ENCODE measurements around the gene SLC8A1. TPM values are rescaled to one million over a fixed set of nuclear protein-coding genes. Genes with fewer than 3 reads are reported as not detected.

Gene SLC8A1
- total RNA-seq, 1 donor from 2014 or later = 53.8 TPM

DNA sequence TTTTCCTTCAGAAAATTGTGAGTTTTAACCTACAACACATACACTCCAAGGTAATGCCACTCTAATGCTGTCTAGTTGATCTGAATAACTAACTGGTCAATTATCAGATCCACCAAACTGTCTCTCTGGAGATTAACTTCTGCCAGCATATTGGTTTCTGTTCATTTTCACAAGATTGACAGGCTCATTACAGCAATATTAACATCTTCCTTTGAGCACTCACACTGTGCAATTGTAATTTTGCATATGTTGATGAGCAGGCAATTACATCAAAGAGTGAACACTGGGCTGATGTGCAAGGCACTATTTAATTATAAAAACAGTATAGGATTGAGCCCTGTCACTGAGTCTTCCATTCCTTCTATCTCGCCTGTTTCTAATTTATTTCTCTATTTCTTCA is 197.3 kb downstream of the SLC8A1 start:
- no peaks in the 10 kb centered on the region for H3K9me3 ChIP-seq
- H3K4me3 ChIP-seq = no peak overlapping the region
- DNase-seq (no peak), ATAC-seq (no peak)
- H3K27me3 ChIP-seq = no peaks in the 10 kb centered on the region
- H3K36me3 ChIP-seq = no peaks in the 10 kb centered on the region
- H3K27ac ChIP-seq = no peak overlapping the region
- intact Hi-C loops (cut with DNase I) = no loop called here
- no peaks in the 10 kb centered on the region for H3K4me1 ChIP-seq
- TF ChIP-seq, protein P1, sequence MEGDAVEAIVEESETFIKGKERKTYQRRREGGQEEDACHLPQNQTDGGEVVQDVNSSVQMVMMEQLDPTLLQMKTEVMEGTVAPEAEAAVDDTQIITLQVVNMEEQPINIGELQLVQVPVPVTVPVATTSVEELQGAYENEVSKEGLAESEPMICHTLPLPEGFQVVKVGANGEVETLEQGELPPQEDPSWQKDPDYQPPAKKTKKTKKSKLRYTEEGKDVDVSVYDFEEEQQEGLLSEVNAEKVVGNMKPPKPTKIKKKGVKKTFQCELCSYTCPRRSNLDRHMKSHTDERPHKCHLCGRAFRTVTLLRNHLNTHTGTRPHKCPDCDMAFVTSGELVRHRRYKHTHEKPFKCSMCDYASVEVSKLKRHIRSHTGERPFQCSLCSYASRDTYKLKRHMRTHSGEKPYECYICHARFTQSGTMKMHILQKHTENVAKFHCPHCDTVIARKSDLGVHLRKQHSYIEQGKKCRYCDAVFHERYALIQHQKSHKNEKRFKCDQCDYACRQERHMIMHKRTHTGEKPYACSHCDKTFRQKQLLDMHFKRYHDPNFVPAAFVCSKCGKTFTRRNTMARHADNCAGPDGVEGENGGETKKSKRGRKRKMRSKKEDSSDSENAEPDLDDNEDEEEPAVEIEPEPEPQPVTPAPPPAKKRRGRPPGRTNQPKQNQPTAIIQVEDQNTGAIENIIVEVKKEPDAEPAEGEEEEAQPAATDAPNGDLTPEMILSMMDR (IDR thresholded peaks at IDR 0.05) = no peak

DNA sequence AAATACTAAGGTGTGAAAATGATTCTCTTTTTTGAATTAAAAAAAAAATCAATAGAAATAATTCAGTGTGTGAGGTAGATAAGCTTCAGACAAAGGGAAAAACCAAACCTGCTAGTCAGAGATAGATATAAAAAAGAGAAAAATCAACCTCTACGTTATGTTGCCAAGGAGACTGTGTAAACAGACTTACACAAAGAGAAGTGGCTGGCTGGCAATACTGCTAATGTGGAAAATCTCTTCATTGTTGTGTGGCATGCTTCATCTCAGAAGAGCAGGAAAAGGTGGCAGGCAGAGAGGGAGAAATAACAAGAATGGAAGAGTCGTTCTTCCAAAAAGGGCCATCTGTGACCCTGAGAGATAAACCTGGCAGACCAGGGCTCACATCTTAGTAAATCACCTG is 200.8 kb downstream of the SLC8A1 start:
- TF ChIP-seq, protein P1 (IDR thresholded peaks at IDR 0.05) = no peak
- ATAC-seq = no peak

DNA sequence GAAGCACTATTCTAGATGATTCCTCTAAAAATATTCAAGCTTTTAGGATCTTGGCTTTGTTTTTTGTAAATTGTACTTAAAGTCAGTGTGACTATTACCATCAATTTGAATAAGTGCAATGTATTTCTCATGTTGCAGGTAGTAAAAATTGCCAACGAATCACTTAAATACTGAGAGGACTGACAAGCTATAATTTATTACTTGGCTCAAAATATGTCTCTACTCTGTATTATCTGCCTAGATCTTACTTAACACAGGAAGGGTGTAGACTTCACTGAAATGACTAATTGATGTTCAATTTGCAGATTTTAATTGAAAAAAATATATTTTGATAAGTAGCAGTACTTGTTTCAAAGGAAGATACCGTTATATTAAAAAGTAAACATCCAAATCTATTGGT is 202.3 kb downstream of the SLC8A1 start:
- Histone ChIP-seq H3K9me3 (no peaks in the 10 kb centered on the region), H3K27me3 (no peaks in the 10 kb centered on the region), H3K36me3 (no peaks in the 10 kb centered on the region), H3K27ac (no peak overlapping the region), H3K4me3 (no peak overlapping the region), H3K4me1 (no peaks in the 10 kb centered on the region)
- ATAC-seq = no peak
- TF ChIP-seq, protein P1 (IDR thresholded peaks at IDR 0.05) = no peak
- no peak for DNase-seq
- intact Hi-C loops (cut with DNase I) = no loop called here

More for the DNA sequence above, 200.8 kb downstream of the SLC8A1 start:
- no peak for DNase-seq
- H3K4me3 ChIP-seq = no peak overlapping the region
- no peaks in the 10 kb centered on the region for H3K36me3 ChIP-seq
- H3K27ac ChIP-seq = no peak overlapping the region
- no peaks in the 10 kb centered on the region for H3K9me3 ChIP-seq
- intact Hi-C loops (cut with DNase I) = no loop called here
- no peaks in the 10 kb centered on the region for H3K4me1 ChIP-seq
- H3K27me3 ChIP-seq = no peaks in the 10 kb centered on the region

DNA sequence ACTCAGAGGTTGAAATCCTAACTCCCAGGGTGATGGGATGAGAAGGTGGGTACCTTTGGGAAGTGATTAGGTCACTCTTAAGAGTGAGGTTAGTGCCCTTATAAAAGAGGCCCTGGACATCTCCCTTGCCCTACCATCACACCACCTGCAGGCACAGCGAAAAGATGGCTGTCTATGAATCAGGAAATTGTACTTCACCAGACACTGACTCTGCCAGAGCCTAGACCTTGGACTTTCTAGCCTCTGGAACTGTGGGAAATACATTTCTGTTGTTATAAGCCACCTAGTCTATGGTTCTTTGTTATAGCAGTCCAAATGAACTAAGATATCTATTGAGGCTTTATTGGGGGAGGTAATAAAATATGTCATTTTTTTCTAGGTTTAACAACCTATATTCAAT is 203.6 kb downstream of the SLC8A1 start:
- Histone ChIP-seq H3K4me3 (no peak overlapping the region), H3K9me3 (no peaks in the 10 kb centered on the region), H3K27me3 (no peaks in the 10 kb centered on the region), H3K27ac (no peak overlapping the region), H3K4me1 (no peaks in the 10 kb centered on the region), H3K36me3 (no peaks in the 10 kb centered on the region)
- DNase-seq = no peak
- intact Hi-C loops (cut with DNase I) = no loop called here
- TF ChIP-seq, protein P1 (IDR thresholded peaks at IDR 0.05) = no peak
- no peak for ATAC-seq

DNA sequence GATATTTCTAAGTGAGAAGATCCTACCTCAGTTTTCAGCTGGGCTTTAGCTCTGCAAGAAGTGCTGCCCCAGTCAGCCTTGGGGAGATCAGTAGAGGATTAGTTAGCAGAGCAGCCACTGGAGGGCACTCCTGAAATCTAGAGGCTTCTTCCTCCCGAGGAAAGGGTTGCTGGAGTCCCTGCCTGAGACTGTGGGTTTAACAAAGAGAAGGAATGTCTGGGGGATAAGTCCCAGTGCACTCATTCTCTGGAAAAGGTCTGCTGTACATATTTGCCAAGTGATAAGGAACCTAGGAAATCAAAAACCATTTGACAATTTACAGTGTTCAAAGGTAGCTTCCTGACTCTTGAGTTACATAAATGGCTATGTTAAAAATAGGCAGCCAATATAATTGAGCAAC is 207.2 kb downstream of the SLC8A1 start:
- TF ChIP-seq, protein P1 (IDR thresholded peaks at IDR 0.05) = peak; percentile 46
- Histone ChIP-seq H3K36me3 (no peaks in the 10 kb centered on the region), H3K27ac (no peak overlapping the region), H3K9me3 (no peaks in the 10 kb centered on the region), H3K4me3 (no peak overlapping the region), H3K27me3 (no peaks in the 10 kb centered on the region), H3K4me1 (peaks cover 10% of the 10 kb centered on the region)
- DNase-seq (no peak), ATAC-seq (peak; percentile 83)
- intact Hi-C loops (cut with DNase I) = no loop called here

DNA sequence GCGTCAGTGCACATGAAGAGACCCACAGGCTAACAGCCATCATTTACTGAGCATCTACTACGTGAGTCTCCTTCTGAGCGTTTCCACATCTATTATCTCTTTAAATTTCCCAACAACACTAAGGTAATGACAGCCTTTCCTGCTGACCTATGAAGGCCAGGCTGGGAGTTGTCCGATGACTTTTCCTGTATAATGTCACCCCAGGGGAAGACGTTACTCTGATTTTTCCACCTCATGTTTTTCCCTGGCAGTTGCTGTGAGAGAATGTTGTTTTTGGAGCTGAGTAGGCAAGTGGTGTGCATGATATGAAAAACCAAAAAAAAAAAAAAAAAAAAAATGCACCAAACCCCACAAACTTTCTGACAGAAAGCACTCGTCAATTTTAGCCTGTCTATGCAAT is 207.6 kb downstream of the SLC8A1 start:
- ATAC-seq (no peak), DNase-seq (no peak)
- Histone ChIP-seq H3K27me3 (no peaks in the 10 kb centered on the region), H3K4me1 (peaks cover 14% of the 10 kb centered on the region), H3K27ac (no peak overlapping the region), H3K4me3 (no peak overlapping the region), H3K9me3 (no peaks in the 10 kb centered on the region), H3K36me3 (no peaks in the 10 kb centered on the region)
- intact Hi-C loops (cut with DNase I) = no loop called here
- TF ChIP-seq, protein P1 (IDR thresholded peaks at IDR 0.05) = no peak
